HG02571 (cell line): ENCODE results near the gene PGAP3.
A peak's percentile ranks its signal among the peaks of the same experiment; 100 is the strongest.

Source experiments
- ATAC-seq: cut with Tn5 transposase; IDR thresholded peaks from one replicate; pipeline ENCODE4 v1.9.1; 2021; ENCODE audit warnings: mild to moderate bottlenecking, moderate library complexity; ENCODE audit not compliant: unreplicated experiment

Gene PGAP3

DNA sequence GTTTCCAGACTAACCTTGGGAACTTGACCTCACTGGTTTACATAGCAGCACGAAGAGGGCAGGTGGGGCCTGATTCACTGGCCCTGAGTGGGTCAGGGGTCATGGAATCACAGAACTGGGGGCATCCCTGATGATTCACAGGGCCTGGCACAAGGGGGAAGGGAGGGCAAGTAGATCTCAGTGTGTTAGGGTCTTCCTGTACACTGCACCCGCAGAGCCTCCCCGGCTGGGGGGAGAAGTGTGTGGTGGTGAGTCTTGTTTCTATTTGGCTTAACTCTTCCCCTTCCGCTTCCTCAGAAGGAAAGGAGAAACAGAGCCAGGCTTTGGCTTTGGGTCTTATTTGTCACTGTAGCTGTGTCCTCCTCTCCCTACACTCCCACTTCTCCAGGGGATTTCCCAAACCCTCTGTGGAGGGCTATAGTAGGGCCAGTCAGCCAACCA lies 47.2 kb downstream of the PGAP3 start:
- no peak for ATAC-seq

DNA sequence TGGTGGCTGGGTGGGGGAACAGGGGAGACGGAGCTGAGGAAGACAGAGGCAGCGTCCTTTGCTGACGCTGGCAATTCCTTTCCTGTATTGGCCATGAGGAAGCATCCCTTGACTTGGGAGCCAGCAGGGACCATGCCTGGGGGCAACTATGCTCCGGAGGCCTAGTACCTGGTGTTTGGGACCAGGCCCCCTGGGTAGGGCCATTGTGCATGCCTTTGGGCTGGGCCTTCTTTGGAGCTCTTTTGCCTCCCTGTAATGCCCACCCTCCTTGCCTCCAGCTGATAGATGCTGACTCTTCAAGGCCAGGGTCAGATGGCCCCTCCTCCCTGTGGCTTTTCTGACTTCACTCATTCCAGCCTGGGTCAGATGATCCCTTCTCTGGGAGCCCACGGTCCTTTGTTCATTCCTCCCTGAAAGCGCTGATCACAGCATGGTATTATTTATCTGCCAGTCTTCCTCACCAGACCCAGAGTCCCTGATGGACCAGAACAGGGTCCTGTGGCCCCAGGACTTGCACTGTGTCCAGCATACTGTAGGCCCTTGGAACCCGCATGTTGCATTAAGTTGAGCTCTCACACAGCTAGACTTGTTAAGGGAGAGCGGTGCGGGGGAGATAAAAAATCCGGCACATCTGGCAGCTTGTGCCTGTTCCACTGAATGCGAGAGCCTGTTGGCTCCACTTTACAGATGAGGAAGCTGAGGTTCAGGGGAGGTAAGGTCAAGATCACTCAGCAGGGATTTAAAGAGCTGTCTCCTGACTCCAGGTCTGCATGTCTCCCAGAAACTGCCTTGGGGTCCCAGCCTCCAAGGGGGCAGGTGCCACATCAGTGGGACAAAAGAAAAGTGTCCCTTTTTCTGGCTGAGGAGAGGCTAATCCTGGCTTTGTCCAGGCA lies 48.0 kb downstream of the PGAP3 start:
- no peak for ATAC-seq

DNA sequence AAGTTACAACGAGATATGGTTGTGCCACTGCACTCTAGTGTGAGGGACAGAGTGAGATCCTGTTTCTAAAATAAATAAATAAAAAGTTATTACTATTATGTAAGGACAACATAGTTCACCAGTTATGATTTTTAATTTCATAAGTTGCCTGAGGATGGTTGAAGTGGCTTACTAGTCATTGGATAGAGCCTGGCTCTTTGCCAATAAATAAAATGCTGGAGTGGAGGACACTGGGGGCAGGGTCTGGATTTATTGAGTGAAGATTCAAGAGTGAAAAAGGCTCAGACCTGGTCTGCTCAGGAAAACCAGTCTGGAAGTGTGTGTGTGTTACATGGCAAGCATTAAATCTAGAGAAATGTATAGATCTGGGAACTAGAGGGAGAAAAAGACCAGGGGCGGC lies 48.8 kb downstream of the PGAP3 start:
- no peak for ATAC-seq

DNA sequence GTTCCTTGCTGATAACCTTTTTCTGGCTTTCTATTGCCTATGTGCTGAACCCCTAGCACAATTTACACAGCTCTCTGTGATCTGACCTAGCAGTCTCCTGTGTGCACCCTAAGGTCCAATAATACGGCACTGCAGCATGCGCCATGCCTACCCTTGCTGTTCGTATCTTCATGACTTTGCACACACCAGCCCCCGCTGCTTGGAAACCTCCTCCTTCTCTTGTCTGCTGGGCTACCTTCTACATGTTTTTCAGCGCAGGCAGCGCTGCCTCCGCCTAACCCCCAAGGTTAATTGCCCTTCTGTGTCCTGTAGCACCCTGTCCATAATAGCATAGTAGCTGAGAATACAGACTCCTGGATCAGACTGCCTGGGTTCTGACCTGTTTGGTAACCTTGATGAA lies 49.5 kb downstream of the PGAP3 start:
- no peak for ATAC-seq

DNA sequence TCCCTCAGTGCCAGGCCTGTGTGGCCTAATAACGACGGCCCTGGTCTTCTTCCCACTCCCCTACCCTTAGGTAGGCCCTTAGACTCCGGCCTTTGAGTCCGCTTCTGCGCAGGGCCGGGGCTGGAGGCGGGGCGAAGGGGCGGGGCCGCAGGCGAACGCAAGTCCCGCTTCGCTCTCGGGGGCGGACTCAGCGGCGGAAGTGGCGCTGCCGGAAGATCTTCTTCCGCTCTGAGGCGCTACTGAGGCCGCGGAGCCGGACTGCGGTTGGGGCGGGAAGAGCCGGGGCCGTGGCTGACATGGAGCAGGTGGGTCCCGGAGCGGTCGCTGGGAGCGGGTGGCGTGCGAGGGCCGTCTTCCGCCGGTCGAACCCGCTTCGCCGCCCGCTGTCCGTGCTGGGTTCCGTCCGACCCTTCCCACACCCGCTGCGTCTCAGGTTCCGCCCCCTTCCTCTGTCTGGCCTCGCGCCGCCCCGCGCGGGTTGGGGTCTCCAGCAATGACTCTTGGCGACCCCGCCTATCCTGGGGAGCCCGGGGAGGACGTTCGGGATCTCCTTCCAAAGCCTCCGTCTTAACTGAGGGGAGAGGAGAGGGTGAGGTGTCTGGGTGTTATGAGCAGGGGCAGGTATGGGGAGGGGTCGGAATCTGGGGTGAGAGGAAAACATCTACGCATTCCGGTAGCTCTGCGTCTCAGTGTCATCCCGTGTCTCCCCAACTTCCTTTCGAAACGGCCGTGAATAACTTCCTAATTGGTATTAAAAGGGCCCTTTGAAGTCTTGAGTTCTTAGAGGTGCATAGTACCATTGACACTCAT lies 50.7 kb downstream of the PGAP3 start, which contains the start of gene STARD3:
Gene STARD3 (plus strand): TSS at position 218 of the 810 bp plus-strand sequence. CDS start 16,388 bp downstream, outside the sequence.
- peak; percentile 78 for ATAC-seq

DNA sequence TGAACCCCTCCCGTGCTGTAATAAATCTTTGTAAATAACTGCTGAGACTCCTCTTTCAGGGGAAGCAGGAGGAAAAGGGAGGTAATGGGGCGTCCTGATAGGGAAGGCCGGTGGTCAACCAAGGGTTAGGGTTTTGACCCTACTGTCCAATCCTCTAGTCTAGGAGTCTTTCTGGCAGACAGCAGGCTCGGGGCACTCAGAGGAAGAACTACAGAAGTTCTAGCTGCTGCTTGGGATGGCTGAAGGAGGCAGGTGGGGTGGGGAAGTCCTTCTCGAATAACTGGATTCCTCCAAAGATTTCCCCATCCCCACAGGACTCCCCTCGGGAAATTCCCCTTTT lies 51.3 kb downstream of the PGAP3 start:
- peak; percentile 6 for ATAC-seq

DNA sequence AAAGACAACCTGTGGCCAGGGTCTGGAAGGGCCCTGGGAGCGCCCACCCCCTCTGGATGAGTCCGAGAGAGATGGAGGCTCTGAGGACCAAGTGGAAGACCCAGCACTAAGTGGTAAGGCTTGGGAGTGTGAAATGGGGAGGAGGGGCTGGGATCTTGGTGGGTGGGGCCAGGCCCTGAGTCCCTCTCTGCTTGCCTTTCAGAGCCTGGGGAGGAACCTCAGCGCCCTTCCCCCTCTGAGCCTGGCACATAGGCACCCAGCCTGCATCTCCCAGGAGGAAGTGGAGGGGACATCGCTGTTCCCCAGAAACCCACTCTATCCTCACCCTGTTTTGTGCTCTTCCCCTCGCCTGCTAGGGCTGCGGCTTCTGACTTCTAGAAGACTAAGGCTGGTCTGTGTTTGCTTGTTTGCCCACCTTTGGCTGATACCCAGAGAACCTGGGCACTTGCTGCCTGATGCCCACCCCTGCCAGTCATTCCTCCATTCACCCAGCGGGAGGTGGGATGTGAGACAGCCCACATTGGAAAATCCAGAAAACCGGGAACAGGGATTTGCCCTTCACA lies 52.2 kb downstream of the PGAP3 start:
- no peak for ATAC-seq

DNA sequence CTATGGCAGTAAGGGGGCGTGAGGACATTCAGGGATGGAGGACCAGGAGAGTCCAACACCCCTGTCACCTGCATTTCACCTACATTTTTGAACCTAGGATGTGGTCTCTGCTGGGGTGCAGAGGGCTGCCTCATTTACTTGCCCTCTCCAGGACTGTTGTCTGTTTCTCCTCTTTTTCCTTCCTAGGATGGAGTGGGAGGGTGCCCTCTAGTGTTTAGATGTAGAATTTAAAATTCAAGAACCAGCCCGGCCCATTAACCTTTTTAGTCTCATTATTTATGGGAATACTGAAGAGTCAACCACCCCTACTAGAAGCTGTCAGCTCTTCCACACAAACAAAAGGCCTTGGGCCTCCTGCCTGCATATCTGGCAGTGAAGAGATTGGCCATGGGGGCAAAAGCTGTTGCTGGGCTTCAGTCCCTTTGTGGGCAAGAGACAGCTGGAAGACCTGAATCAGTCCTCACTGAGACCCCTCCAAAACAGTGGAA lies 53.4 kb downstream of the PGAP3 start:
- ATAC-seq, result no peak

DNA sequence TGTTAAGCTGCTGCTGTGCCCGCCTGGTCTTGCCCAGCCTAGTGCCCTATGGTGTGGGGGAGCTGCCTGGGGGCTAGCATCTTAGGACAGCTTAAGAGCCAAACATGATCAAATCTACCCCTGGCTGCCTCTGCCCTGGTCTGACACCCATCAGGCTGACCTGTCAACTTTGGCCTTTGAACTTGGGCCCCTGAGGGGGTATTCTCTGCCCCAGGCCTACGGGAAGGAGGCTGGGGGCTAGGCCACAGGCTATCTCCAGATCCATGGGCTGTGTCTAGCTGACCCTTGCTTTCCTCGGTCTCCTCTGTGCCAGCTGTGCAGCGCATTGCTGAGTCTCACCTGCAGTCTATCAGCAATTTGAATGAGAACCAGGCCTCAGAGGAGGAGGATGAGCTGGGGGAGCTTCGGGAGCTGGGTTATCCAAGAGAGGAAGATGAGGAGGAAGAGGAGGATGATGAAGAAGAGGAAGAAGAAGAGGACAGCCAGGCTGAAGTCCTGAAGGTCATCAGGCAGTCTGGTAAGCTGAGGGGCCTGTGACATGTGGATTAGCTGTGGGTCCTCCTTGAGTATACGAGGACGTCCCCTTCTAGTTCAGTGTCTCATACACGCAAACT lies 54.2 kb downstream of the PGAP3 start:
- no peak for ATAC-seq

DNA sequence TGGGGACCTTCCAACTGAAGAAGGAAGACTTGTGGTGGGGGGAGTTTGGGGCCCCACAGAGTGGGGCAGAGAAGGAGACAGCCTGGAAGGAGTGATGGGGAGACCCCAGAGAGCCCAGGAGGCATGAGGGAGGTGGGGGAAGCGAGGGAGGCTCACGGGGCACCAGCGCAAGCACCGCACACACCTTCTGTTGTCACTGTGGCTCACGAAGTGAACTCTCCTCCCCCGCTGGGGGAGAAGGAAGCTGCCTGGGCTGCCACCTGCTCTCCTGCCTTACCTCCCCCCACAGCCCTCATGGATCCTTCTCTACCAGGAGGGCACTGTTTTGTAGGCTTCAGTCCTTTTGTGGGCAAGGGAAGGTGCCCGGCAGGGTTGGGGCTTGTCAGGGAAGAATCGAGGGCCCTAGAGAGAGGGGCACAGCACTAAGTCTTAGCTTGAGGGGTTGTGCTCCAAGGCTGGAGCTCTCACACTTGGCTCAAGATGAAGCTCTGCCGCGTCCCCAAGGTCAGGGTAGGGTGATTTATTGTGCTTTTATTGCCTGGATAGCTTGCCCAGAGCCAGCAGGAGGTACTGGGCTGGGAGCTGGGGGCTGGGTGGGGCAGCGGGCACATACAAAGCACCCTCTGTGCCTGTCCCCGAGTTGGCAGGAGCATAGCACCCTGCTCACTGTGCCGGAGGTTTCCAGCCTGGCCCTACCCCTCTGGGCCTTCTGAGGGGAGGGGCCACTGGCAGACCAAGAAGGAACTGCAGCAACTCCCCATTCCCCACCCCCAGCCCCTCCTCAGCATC lies 55.5 kb downstream of the PGAP3 start:
- ATAC-seq, result no peak

DNA sequence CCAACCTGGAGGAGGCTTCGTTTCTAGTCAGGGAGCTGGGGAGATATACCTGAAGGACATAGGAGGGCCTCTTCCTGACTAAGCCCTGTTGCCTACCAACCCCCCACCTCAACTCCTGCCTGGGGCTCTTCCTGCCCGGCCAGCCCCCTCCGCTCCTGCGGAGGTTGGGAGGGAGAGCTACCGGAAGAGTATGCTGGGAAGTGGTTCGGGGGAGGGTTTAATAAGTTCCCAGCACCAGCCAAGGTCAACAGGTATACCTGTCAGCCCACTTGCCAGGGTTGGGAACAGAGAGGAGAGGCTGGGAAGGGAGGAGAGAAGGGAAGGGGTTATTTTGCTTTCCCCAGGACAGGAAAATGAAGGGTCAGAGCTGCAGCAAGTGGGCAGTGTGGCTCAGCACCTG lies 56.5 kb downstream of the PGAP3 start:
- ATAC-seq, result no peak

DNA sequence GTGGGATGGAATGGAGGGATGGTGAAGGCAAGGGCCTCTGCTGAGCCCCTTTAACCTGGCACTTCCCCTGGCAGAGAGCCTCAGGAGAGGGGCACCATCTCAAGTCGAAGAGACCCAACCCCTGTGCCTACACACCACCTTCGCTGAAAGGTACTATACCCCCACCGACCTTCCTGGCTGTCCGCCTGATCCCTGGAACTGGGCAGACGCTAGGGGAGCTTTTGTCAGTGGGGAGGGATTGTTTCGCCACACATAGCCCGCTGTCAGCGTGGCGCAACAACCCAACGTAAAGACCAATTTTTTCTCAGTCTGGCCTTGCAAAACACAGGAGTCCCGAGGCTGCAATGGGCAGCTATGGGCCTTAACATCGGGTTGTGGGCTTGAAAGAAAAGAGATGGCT lies 58.0 kb downstream of the PGAP3 start:
- ATAC-seq, result no peak

DNA sequence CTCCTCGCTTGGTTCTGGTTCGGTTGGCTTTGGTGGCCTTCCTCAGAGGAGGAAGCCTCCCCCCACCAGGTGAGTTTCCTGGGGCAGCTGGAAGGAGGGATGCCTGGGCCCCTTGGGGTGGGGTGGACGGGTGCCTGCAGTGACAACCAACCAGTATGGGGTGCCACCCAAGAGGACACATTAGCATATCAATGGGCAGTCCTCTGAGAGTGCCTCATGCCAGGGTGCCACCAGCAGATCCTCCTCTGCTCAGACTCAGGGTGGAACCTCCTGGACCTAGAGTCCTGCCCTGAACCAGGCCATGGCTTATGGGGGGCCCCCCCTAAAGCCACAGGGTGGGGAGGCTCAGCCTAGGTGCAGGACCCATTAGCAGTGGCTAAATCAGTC lies 58.4 kb downstream of the PGAP3 start:
- no peak for ATAC-seq

DNA sequence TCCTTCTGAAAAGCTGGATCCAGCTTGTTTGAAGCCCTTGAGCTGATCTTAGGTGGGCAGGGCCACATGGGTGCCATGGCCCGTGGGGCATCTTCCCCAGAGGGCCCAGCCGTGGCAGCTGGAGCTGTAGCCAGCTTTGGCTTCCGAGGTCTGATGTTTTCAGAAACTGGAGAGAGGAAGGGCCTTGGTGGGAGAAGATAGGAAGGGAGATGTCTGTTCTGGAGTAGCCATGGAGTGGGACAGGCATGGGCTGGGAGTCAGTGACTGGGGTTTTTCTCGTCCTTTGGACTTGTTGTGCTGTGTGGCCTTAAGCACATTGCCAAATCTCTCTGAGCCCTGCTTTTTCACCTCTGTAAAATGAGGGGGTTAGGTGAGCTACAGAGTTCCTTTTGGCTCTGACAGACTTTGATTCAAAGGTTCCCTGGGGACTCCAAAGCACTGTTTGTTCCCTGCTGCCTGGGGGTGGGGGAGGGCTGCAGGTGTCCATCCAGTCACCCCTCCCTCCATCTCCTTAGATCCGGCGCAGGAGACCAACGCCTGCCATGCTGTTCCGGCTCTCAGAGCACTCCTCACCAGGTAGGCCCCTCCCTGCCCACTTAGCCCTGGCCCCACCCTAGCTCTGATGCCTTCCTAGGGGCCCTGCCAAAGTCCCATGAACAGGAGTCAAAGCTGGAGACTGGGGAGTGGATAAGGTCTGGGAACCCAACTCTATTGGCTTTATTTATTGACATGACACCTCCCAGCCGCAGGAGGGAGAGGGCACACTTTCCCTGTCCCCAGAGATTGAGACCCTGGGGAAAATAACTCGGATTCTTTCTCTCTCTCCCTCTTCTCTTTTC lies 59.0 kb downstream of the PGAP3 start:
- no peak for ATAC-seq

DNA sequence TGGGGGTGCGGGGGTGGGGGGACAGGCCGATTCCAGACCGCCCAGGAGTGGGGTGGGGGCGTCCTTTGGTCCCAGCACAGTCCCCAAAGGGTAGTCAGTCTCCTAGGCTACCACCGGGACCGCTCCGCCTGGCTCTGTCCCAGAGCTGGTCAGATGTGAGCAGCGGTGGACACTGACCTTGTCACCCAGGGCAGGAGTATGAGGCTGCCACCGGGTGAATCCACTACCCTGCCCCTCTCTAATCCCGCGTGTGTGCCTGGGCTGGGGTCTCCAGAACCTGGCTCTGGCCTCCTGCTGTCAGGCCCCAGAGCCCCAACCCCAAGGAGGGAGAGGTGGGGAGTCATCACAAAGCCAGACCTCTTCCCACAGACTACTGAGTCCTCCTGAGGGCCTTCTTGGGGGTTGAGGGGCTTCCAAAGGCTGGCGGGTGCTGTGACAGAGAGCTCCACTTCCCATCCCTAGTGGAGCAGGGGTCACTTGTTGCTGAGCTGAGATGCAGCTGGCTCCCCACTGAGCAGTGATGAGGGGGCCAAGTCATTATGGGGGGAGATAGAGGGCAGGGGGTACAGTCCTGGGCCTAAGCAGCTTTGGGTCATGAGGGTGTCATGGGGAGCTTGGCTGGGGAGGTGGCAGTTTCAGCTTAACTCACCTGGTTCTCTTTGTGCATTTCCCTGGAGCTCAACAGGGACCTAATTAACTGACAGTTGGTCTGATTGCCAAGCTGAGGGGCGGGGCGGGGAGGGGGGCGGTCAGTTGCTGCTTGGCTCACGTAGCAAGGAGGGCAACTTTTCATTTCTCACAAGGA lies 59.9 kb downstream of the PGAP3 start:
- no peak for ATAC-seq

DNA sequence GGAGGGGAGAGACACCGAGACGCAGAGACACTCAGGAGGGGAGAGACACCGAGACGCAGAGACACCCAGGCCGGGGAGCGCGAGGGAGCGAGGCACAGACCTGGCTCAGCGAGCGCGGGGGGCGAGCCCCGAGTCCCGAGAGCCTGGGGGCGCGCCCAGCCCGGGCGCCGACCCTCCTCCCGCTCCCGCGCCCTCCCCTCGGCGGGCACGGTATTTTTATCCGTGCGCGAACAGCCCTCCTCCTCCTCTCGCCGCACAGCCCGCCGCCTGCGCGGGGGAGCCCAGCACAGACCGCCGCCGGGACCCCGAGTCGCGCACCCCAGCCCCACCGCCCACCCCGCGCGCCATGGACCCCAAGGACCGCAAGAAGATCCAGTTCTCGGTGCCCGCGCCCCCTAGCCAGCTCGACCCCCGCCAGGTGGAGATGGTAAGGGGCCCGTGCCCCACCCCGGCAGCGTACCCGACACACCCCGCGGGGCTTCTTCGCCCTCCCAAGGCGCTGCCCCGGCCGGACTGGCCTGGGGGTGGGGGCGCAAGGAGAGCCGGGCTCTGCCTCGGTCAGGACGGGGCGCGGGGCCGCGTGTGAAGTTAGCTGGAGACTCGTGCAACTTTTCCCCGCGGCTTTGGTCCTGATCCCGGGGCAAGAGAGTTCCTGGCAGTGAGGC lies 60.7 kb downstream of the PGAP3 start:
- ATAC-seq, result no peak

DNA sequence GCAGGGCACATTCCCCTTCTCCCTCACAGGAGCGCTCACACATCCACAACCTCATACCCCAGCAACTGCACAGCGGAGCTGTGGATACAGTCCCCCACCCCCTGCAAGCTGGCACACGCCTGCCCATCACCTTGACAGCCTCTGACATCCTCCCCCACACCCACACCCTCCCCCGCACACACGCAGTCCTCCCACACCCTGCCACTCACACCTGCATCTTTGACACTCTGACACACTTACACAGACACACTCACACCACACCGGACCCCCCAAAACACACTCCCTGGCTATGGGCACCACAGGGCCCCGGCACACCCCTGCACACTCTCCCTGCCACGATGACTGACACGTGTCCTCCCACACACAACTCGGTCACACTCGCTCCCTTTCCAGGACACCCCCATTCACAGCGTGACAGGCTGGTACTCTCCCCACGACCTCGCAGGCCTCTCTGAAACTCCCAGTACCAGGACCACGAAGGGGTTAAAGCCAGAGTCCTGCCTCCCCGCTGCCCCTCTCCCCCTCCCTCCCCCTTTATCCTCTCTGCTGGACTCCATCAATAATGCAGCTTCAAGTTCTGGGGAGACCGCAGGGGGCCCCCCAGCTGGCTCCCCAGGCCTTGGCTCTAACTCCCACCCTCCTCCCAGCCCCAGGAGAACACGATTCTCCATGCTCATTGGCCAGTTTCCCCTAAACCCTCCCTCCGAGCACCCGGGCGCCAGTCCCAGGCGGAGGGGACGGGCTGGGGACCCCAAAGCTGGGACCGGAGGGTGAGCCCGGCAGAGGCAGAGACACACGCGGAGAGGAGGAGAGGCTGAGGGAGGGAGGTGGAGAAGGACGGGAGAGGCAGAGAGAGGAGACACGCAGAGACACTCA lies 61.4 kb downstream of the PGAP3 start, which contains the start of gene PPP1R1B:
Gene PPP1R1B (plus strand): TSS at position 782 of the 876 bp plus-strand sequence. CDS start 441 bp downstream, outside the sequence.
- ATAC-seq, result no peak
